Spleen (tissue), 7 donors: ENCODE measurements around the gene TKT.

Experiments
- CTCF ChIP-seq, 11 experiments: fragments of 200-600 bp in 7 of 11; fragments of 450-650 bp in 4 of 11; sonication (generic) in 4 of 11; IDR thresholded peaks in 8 of 11; conservative IDR thresholded peaks in 3 of 11; 1 replicate in 7 of 11; 2 replicates in 4 of 11; pipeline versions ENCODE4 v1.4.0 to v1.8.0; 2016 to 2021; ENCODE audit warnings: antibody characterized with exemption in 11 of 11, inconsistent platforms in 4 of 11, mild to moderate bottlenecking in 1 of 11
- POLR2A ChIP-seq, 3 donors: fragments of 450-650 bp; IDR thresholded peaks; one replicate each; pipeline ENCODE4 v1.5.1; 2017; ENCODE audit warnings: antibody characterized with exemption in 3 of 3, mild to moderate bottlenecking in 1 of 3
- donor health status: DM: no; HTN: no; CAD: no; lungs with moderate emphysema.
- donor health status: DM: no; HTN: no; CAD: no.
- donor health status: DM: no; HTN: no; CAD: no.

- TF ChIP-seq CTCF (IDR thresholded peaks at IDR 0.05 in 8 of 11, conservative IDR thresholded peaks at IDR 0.05 in 3 of 11) (no peak), POLR2A (IDR thresholded peaks at IDR 0.05) (no peak)
These were observed 75.4 kb downstream of the TKT start for GRCh38 chr3:53180305-53181023.
